ENCODE results near the gene ZBTB6.

Gene ZBTB6

GRCh38 chr9:122912964-122913673, at the start of gene ZBTB6:
Gene ZBTB6, minus strand, starts transcription at chr9:122913323. Its CDS starts 1,251 bp downstream, at chr9:122912072.
- H3K27me3 ChIP-seq (ENCODE audit: control insufficient read depth in 5 of 5, insufficient read depth in 4 of 5, low read length in 5 of 5), result no peaks in the 10 kb centered on the region
- peak within 1 kb of the TSS; percentile 74 to 95 (median 83) for H3K9ac ChIP-seq (ENCODE audit: low read length in 5 of 5)
- H3K4me3 ChIP-seq (ENCODE audit: low read depth in 1 of 5, low read length in 5 of 5), result peak within 1 kb of the TSS; percentile 94 to 99 (median 98)

GRCh38 chr9:122961139-122961538, 48.0 kb upstream of the ZBTB6 start:
- Histone ChIP-seq H3K36me3 (ENCODE audit: control insufficient read depth in 5 of 5, insufficient read depth in 5 of 5, low read length in 5 of 5) (peaks cover 3 to 16% (median 12%) of the 10 kb centered on the region in 5 donors), H3K27ac (ENCODE audit: low read depth, low read length) (no peak overlapping the region), H3K27me3 (ENCODE audit: control insufficient read depth in 5 of 5, insufficient read depth in 4 of 5, low read length in 5 of 5) (no peaks in the 10 kb centered on the region), H3K4me1 (ENCODE audit: control insufficient read depth in 5 of 5, insufficient read depth in 5 of 5, low read length in 5 of 5) (no peaks in the 10 kb centered on the region), H3K4me3 (ENCODE audit: low read depth in 1 of 5, low read length in 5 of 5) (no peak overlapping the region), H3K9me3 (ENCODE audit: control insufficient read depth in 5 of 5, low read length in 5 of 5) (no peaks in the 10 kb centered on the region), H3K9ac (ENCODE audit: low read length in 5 of 5) (no peak overlapping the region)

More at GRCh38 chr9:122912964-122913673, at the start of gene ZBTB6:
- no peaks in the 10 kb centered on the region for H3K9me3 ChIP-seq (ENCODE audit: control insufficient read depth in 5 of 5, low read length in 5 of 5)
- H3K27ac ChIP-seq (ENCODE audit: low read depth, low read length), result peak within 1 kb of the TSS; percentile 76
- peaks cover 12 to 22% (median 16%) of the 10 kb centered on the region in 5 donors for H3K36me3 ChIP-seq (ENCODE audit: control insufficient read depth in 5 of 5, insufficient read depth in 5 of 5, low read length in 5 of 5)
- H3K4me1 ChIP-seq (ENCODE audit: control insufficient read depth in 5 of 5, insufficient read depth in 5 of 5, low read length in 5 of 5), result peaks cover 0 to 18% (median 15%) of the 10 kb centered on the region in 5 donors

- H3K27me3 ChIP-seq (ENCODE audit: control insufficient read depth in 5 of 5, insufficient read depth in 4 of 5, low read length in 5 of 5), result no peaks in the 10 kb centered on the region
- H3K27ac ChIP-seq (ENCODE audit: low read depth, low read length), result no peak overlapping the region
Observed at GRCh38 chr9:122955961-122956360, 42.8 kb upstream of the ZBTB6 start.

DNA sequence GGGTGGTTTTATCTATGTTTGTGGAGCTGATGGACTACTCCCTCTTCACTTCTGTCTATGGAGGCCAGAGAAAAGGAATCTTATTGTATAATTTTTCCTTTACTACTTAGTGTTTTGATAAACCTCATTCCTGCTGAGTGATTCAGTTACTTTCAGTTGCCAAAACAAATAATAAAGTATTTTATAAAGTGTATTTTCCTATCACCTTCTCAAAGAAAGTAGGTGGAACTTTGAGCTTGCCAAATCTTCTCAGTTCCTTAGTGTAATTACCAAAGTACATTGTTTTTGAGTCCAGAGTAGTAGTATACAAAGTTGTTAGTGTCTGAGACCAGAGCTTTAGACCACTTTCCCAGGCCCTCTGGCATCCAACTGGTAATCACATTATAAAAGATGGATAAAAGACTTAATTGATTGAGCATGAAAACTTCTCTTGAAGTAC, 41.1 kb upstream of the ZBTB6 start:
- Histone ChIP-seq H3K27me3 (ENCODE audit: control insufficient read depth in 5 of 5, insufficient read depth in 4 of 5, low read length in 5 of 5) (no peaks in the 10 kb centered on the region), H3K36me3 (ENCODE audit: control insufficient read depth in 5 of 5, insufficient read depth in 5 of 5, low read length in 5 of 5) (no peaks in the 10 kb centered on the region), H3K9ac (ENCODE audit: low read length in 5 of 5) (no peak overlapping the region), H3K9me3 (ENCODE audit: control insufficient read depth in 5 of 5, low read length in 5 of 5) (no peaks in the 10 kb centered on the region), H3K4me3 (ENCODE audit: low read depth in 1 of 5, low read length in 5 of 5) (no peak overlapping the region), H3K4me1 (ENCODE audit: control insufficient read depth in 5 of 5, insufficient read depth in 5 of 5, low read length in 5 of 5) (peaks cover 0 to 12% (median 5%) of the 10 kb centered on the region in 5 donors), H3K27ac (ENCODE audit: low read depth, low read length) (no peak overlapping the region)

More at GRCh38 chr9:122955961-122956360, 42.8 kb upstream of the ZBTB6 start:
- Histone ChIP-seq H3K4me3 (ENCODE audit: low read depth in 1 of 5, low read length in 5 of 5) (no peak overlapping the region), H3K4me1 (ENCODE audit: control insufficient read depth in 5 of 5, insufficient read depth in 5 of 5, low read length in 5 of 5) (peaks cover 0 to 12% (median 5%) of the 10 kb centered on the region in 5 donors), H3K9me3 (ENCODE audit: control insufficient read depth in 5 of 5, low read length in 5 of 5) (no peaks in the 10 kb centered on the region), H3K9ac (ENCODE audit: low read length in 5 of 5) (no peak overlapping the region), H3K36me3 (ENCODE audit: control insufficient read depth in 5 of 5, insufficient read depth in 5 of 5, low read length in 5 of 5) (peaks cover 0 to 10% (median 4%) of the 10 kb centered on the region in 5 donors)

- Histone ChIP-seq H3K9ac (ENCODE audit: low read length in 5 of 5) (no peak overlapping the region), H3K36me3 (ENCODE audit: control insufficient read depth in 5 of 5, insufficient read depth in 5 of 5, low read length in 5 of 5) (no peaks in the 10 kb centered on the region), H3K4me1 (ENCODE audit: control insufficient read depth in 5 of 5, insufficient read depth in 5 of 5, low read length in 5 of 5) (peaks cover 0 to 29% (median 5%) of the 10 kb centered on the region in 5 donors), H3K9me3 (ENCODE audit: control insufficient read depth in 5 of 5, low read length in 5 of 5) (no peaks in the 10 kb centered on the region), H3K27me3 (ENCODE audit: control insufficient read depth in 5 of 5, insufficient read depth in 4 of 5, low read length in 5 of 5) (no peaks in the 10 kb centered on the region), H3K4me3 (ENCODE audit: low read depth in 1 of 5, low read length in 5 of 5) (no peak overlapping the region), H3K27ac (ENCODE audit: low read depth, low read length) (no peak overlapping the region)
Observed at GRCh38 chr9:122951056-122951455, 37.9 kb upstream of the ZBTB6 start.

- Histone ChIP-seq H3K9me3 (ENCODE audit: control insufficient read depth in 5 of 5, low read length in 5 of 5) (no peaks in the 10 kb centered on the region), H3K4me3 (ENCODE audit: low read depth in 1 of 5, low read length in 5 of 5) (no peak overlapping the region), H3K4me1 (ENCODE audit: control insufficient read depth in 5 of 5, insufficient read depth in 5 of 5, low read length in 5 of 5) (peaks cover 0 to 35% (median 5%) of the 10 kb centered on the region in 5 donors), H3K36me3 (ENCODE audit: control insufficient read depth in 5 of 5, insufficient read depth in 5 of 5, low read length in 5 of 5) (no peaks in the 10 kb centered on the region), H3K9ac (ENCODE audit: low read length in 5 of 5) (no peak overlapping the region), H3K27ac (ENCODE audit: low read depth, low read length) (no peak overlapping the region), H3K27me3 (ENCODE audit: control insufficient read depth in 5 of 5, insufficient read depth in 4 of 5, low read length in 5 of 5) (no peaks in the 10 kb centered on the region)
Observed at GRCh38 chr9:122950263-122950662, 37.1 kb upstream of the ZBTB6 start.

DNA sequence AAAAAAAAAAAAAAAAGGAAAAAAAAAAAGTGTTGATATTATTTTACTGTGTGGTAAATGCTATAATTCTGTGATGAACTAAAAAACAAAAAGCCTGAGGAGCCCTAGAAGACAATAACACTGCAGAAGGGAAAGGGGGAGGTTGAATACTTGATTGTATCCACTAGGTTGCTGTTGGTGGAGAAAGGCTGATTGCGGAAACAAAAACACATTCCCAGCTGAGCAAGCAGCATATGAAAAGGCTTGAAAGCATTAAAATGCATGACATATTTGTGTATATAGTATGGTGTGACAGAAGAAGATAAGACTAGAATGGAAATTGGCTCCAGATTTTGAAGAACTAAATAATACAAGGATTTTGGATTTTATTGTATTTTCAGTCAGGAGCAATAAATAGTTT, 36.6 kb upstream of the ZBTB6 start:
- no peak overlapping the region for H3K9ac ChIP-seq (ENCODE audit: low read length in 5 of 5)
- H3K27ac ChIP-seq (ENCODE audit: low read depth, low read length), result no peak overlapping the region
- no peaks in the 10 kb centered on the region for H3K9me3 ChIP-seq (ENCODE audit: control insufficient read depth in 5 of 5, low read length in 5 of 5)
- peaks cover 0 to 33% (median 5%) of the 10 kb centered on the region in 5 donors for H3K4me1 ChIP-seq (ENCODE audit: control insufficient read depth in 5 of 5, insufficient read depth in 5 of 5, low read length in 5 of 5)
- no peaks in the 10 kb centered on the region for H3K36me3 ChIP-seq (ENCODE audit: control insufficient read depth in 5 of 5, insufficient read depth in 5 of 5, low read length in 5 of 5)
- no peaks in the 10 kb centered on the region for H3K27me3 ChIP-seq (ENCODE audit: control insufficient read depth in 5 of 5, insufficient read depth in 4 of 5, low read length in 5 of 5)
- no peak overlapping the region for H3K4me3 ChIP-seq (ENCODE audit: low read depth in 1 of 5, low read length in 5 of 5)

DNA sequence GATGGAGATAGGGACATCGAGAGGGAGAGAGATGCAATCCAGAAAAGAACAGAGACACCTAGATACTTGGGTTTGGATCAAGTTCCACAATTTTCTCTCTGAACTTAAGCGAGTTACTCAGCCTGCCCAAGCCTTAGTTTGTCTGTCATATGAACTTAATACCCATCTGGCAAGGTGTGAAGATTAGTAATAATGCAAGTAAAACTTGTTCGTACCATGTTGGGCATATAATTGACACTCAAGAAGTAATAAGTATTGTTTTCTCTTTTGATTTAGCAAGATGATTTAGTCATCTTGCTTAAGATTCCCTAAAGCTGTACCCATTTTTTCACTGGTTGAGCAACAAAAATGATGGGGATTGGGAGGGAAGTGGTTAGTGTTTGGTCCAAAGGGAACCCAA, 35.2 kb upstream of the ZBTB6 start:
- Histone ChIP-seq H3K27me3 (ENCODE audit: control insufficient read depth in 5 of 5, insufficient read depth in 4 of 5, low read length in 5 of 5) (no peaks in the 10 kb centered on the region), H3K9me3 (ENCODE audit: control insufficient read depth in 5 of 5, low read length in 5 of 5) (no peaks in the 10 kb centered on the region), H3K4me3 (ENCODE audit: low read depth in 1 of 5, low read length in 5 of 5) (no peak overlapping the region), H3K36me3 (ENCODE audit: control insufficient read depth in 5 of 5, insufficient read depth in 5 of 5, low read length in 5 of 5) (no peaks in the 10 kb centered on the region), H3K27ac (ENCODE audit: low read depth, low read length) (no peak overlapping the region), H3K9ac (ENCODE audit: low read length in 5 of 5) (peak overlapping the region in 1 of 5 donors; percentile 21), H3K4me1 (ENCODE audit: control insufficient read depth in 5 of 5, insufficient read depth in 5 of 5, low read length in 5 of 5) (peaks cover 0 to 22% (median 0%) of the 10 kb centered on the region in 5 donors)

DNA sequence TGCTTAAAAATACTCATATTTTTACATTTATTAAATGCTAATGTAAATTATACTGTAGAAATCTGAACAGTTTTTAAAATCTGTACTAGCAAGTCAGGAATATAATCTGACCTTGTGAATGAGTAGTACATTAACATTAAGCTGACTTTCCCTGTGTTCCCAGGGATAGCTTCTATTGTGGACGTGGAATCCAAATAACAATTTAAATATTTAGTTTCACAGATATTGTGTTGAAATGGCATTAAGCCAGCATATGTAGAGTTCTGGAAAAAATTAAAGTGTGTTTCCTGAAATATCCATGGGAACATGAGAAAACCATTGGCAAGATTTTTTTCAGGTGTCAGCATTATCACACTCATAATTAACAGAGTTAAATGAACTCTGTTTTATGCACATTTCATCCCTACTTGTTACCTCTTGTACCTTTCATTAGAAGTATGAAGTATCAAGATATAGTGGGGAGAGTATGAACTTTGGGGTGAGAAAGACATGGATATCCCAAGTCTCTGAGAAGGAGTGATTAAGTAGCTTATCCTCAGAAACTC, 33.4 kb upstream of the ZBTB6 start:
- Histone ChIP-seq H3K36me3 (ENCODE audit: control insufficient read depth in 5 of 5, insufficient read depth in 5 of 5, low read length in 5 of 5) (no peaks in the 10 kb centered on the region), H3K9ac (ENCODE audit: low read length in 5 of 5) (no peak overlapping the region), H3K27me3 (ENCODE audit: control insufficient read depth in 5 of 5, insufficient read depth in 4 of 5, low read length in 5 of 5) (no peaks in the 10 kb centered on the region), H3K4me3 (ENCODE audit: low read depth in 1 of 5, low read length in 5 of 5) (no peak overlapping the region), H3K27ac (ENCODE audit: low read depth, low read length) (no peak overlapping the region), H3K9me3 (ENCODE audit: control insufficient read depth in 5 of 5, low read length in 5 of 5) (no peaks in the 10 kb centered on the region), H3K4me1 (ENCODE audit: control insufficient read depth in 5 of 5, insufficient read depth in 5 of 5, low read length in 5 of 5) (peaks cover 2 to 30% (median 9%) of the 10 kb centered on the region in 5 donors)

Measured in subcutaneous abdominal adipose tissue (tissue), 5 donors.